ENCODE data around the gene RYR2.

The RYR2 gene

DNA sequence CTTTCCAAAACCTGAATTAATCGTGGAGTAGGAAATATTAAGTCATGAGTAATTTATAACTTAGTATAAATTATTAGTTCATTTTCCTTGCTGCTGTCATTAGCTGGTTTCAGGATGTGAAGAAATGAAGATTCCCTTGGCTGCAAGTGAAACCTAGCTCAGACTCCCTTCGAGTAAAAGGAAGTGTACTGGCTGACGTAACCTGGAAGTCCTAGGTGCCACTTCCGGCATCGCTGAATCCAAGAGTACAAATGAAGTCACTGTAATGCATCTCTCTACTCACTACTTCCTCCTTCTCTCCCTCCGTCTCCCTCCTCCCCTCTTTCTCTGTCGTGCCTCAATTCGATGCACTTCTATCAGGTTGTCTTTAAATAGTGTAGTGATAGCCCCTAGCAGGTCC lies 820.0 kb downstream of the RYR2 start:
- no peak for DNase-seq (ENCODE audit: low read depth in 2 of 2)

DNA sequence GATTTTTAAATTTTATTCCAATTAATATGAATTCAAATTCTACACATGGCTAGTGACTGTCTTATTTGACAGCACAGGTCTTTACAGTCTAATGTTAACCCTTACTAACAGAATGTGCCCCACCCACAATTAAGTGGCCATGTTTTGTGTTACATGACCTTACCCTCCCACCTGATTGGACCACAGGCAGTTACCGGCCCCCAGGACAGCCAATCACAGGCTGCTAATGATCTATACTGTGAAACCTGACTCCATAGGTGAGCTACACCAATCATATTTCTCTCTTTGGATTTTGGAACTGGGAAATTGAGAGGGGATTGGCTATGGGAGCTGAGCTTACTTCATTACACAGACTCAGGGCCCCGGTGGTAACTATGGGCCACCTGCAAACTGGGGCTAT lies 821.2 kb downstream of the RYR2 start:
- DNase-seq (ENCODE audit: low read depth in 2 of 2) = no peak

DNA sequence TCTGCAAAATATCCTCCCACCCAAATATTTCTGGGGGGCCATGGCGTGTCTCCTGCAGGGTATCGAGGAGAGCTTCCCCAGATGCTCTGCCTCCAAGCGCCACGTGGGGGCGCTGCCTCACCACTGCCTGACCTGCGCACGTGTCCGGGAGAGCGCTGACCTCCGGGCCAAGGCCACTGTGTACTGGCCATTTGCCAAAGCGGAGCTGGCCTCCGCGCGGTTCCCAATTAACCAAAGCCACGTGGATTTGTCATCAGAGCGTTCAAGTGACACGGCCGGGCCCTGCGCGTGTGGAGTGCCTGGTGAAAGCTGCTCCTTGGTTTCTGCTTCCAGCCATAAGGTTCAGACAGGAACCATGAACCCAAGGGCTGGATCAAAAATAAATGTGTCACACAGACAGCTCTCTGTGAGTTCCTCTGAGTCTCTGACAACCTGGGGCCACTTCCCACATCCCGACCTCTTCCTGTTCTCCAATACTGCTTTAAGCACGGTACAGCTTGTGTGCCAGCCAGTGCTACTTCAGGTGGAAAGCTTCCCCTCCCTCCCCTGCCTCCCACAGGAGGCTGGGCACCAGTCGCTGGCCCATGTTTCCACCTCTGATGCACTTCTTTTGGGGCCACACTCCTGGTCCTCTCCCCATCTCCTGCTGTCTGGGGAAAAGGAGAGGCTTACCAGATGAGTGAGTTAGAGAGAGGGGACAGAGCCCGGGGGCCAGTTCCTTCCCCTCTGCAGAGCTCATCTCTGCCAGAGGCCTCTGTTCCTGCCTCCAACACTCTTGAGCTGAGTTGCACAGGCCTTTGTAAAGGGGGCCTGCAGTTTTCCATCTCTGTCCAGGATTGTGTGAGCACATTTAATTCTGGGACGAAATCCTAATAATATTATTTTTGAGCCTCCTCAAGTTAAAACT lies 822.6 kb downstream of the RYR2 start:
- no peak for DNase-seq (ENCODE audit: low read depth in 2 of 2)

DNA sequence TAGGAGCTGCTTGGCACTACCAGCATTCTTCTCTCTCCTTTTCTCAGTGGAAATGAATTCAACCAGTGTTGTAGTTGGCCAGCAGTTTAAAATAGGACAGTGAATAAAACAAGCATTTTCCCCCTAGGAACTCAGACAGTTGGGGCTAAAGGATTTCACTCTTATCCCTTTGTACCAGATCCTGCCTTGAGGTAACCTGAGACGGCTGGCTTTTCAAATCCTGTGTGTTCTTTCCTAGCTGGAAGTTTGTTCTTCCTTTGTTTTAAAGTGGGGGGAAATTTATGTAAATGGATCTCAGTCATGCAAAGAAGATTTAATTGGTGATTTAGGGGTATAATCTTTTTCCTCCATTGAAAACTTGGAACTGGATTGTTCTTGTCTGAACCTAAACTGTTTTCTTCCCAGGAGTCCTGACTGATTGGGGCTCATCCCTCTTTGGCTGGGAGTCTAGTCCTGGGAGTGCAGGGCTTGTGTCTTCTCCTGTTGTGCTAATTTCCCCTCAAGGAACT lies 825.5 kb downstream of the RYR2 start:
- no peak for DNase-seq (ENCODE audit: low read depth in 2 of 2)

DNA sequence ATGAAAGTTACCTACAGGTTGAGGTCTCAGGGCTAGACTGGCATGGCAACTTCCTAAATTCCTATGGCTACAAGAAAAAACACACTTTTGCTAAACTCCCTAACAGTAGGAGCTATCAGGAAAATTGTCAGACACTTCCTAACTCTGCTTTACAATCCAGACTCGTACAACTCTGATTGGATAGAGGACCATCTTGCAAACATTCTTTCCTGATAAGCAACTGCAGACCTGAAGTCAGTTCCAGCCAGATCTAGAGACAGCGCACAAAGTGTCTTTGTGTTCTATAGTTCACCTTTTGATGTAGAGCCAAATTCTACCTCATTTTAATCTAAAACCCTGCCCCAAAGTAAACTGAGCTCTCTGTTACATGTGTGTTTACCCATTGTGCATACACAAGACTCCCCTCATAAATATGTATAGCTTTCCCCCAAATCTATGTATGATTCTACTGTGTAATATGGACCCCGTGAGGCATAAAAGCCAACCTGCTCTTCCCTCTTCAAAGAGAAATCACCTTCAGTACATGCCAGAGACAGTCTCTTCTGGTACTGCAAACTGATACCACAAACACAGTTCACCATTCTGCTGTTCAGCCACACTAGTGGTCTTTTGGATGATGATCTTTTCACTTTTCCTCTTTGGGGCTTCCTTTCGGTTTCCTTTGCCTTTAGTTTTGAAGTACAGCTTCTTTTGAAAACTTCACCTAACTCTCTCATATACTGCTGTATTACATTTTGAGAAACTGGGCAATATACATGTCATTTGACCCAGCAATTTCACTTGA lies 827.0 kb downstream of the RYR2 start:
- DNase-seq (ENCODE audit: low read depth in 2 of 2) = no peak

DNA sequence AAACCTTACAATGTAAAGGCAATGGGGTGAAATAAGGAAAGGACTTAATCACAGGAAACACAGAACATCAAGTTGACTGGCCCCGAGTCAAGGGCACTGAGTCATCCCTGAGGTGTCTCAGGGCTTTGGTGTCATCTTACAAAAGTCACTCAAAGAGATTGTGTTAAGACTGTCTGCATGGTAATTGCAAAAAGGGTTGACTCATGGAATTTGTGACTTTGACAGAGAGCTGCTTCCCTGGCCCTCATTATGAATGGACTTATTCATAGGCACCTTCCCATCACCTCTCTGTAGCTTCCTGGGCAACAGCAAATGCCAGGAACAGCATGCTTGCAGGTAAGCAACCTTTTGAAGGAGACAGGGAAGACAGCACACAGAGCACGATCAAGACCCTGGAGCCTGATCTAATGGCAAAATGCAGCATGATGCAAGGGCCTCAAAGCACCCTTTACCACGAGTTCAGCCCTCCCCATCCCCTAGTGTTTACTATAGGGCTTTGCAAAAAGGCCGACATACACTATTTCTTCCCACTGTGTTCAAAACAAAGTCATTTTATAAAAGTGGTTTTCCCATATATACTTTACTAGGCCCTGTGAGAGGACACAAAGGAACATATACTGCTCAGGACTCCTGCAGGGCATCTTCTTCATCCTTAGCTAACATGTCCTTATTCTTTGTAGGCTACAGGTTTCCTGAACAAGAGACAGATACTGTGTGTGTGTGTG lies 831.7 kb downstream of the RYR2 start:
- DNase-seq (ENCODE audit: low read depth in 2 of 2) = peak; percentile 60 to 63

DNA sequence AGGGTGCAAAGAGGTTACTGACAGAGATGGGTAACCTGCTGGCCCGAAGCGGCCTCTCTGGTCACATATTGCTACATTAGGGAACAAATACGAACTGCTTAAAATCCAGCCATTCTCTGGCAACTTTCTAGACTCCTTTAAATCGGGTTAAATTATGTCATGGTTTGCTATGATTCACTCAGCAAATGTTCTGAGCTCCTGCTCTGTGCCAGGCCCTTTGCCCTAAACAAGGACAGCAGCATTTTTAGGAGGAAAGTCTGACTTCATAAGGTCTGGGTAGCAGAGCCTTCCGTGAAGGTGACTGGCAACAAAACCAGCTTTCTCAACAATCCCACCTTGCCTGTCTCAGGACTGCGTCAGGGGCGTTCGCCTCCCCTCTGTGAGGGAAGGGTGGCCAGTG lies 833.3 kb downstream of the RYR2 start:
- DNase-seq (ENCODE audit: low read depth in 2 of 2) = no peak

DNA sequence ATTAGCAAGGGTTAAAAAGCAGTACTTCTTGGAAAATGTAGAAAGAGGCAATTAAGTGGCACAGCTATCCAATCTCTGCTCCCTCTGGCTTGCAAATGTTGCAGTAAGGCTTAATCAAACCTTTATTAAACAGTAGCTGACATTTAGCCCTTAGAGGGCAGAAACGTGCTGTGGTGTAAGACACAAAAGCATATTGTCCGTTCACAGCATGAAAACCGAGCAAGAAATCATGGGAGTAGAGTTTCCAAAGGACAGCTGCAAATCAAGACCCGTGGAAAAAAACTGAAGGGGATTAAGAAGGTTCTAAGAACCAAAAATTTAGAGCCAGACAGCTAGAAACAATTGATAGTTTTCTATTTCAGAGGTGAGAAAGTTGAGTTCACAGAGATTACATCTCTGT lies 835.6 kb downstream of the RYR2 start:
- no peak for DNase-seq (ENCODE audit: low read depth in 2 of 2)

DNA sequence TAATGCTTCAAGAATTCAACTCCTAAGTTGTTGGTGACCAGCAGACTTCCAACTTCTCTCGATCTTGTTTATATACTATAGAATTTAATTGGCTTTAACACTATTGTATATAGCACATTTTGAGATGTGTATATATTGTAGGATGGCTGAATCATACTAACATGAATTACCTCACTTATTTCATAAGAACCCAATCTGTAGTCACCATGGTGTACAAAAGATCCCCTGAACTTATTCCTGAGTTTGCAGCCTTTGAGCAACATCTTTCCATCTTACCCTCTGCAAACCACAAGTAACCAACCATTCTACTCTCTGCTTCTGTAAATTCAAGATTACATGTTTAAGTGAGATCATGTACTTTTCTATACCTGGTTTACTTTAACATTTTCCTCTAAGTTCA lies 836.4 kb downstream of the RYR2 start:
- DNase-seq (ENCODE audit: low read depth in 2 of 2) = no peak

DNA sequence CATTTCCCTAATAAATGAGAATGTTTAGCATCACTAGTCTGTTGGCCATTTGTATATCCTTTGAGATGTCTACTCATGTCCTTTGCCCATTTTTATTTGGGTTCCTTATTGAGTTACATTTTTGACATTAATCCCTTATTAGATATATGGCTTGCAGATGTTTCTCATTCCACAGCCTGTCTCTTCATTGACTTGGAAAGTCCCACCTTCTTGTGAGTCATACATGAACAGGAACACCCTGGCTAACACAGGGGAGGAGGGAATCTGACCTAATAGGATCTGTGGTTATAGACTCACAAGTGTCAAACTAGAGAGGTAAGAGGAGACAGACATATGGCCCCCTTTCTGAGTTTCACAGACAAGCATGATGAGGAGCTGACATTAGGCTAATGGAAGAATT lies 837.2 kb downstream of the RYR2 start:
- peak; percentile 40 to 55 for DNase-seq (ENCODE audit: low read depth in 2 of 2)
